ENCODE results near the gene AGK. TPM values are rescaled to one million over a fixed set of nuclear protein-coding genes. Genes with fewer than 3 reads are reported as not detected.

Gene AGK
- total RNA-seq, 1 donor from 2014 or later: 28.6 TPM

DNA sequence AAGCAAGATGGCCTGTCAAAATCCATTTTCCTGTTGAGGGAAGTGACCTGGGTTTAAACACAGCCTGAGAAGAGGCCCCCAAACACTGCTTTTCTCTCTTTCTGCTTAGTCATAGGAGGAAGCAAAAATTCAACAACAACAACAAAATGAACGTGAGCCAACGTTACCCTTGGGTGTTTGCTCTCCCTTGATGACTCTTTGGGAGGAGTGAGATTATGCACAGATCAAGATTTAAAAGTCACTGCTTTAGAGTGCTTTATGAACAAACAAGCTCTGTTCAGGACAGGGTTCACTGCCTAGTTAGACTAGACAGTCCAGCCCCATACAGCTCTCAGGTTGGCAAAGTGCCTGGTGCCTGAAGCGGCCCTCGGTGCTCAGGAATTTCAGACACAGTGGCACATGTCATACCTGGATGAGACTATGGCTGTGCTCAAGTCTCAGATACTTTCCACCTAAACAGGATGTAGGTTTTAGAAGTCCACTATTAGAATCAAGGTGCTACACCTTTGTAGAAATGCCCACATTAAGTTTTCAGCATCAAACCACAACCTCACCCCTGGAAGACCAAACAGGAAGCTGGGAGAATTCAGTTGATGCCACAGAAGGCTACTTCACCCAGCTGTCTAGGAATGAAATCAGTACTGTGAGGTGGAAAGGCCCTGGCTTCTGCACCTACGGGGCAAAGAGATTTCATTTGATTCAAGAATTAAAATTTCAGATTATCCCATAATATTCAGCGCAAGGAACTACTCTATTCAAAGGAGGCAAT, 112.1 kb downstream of the AGK start:
- H3K27ac Mint-ChIP-seq (ENCODE audit: unreplicated experiment): no peak overlapping the region
- no peak for FAIRE-seq
- H3K4me1 Mint-ChIP-seq (ENCODE audit: low read depth, unreplicated experiment): peaks cover 4% of the 10 kb centered on the region

GRCh38 chr7:141664450-141664849, 113.2 kb downstream of the AGK start:
- Histone ChIP-seq H3K27ac (ENCODE audit: low read depth, low read length) (no peak overlapping the region), H3K4me1 (ENCODE audit: insufficient read depth, low read length) (no peaks in the 10 kb centered on the region), H2AFZ (ENCODE audit: low read depth, low read length) (no peak overlapping the region), H3K9me3 (ENCODE audit: insufficient read depth, low read depth, low read length) (no peaks in the 10 kb centered on the region), H3K79me2 (ENCODE audit: insufficient read depth, low read length) (no peaks in the 10 kb centered on the region), H3K9ac (ENCODE audit: low read length) (no peak overlapping the region), H3K4me2 (ENCODE audit: low read length) (no peak overlapping the region), H3K36me3 (ENCODE audit: insufficient read depth, low read length) (peaks cover 5% of the 10 kb centered on the region), H4K20me1 (ENCODE audit: insufficient read depth, low read length) (no peaks in the 10 kb centered on the region), H3K4me3 (ENCODE audit: insufficient read depth, low read depth, low read length) (no peak overlapping the region), H3K27me3 (ENCODE audit: insufficient read depth, low read length) (no peaks in the 10 kb centered on the region)
- DNase-seq (ENCODE audit: low read depth) (no peak), FAIRE-seq (no peak)
- Mint-ChIP-seq H3K4me3 (ENCODE audit: unreplicated experiment) (no peak overlapping the region), H3K27ac (ENCODE audit: unreplicated experiment) (no peak overlapping the region), H3K27me3 (ENCODE audit: low read depth, unreplicated experiment) (no peaks in the 10 kb centered on the region), H3K36me3 (ENCODE audit: low read depth, unreplicated experiment) (peaks cover 35% of the 10 kb centered on the region), H3K9me3 (ENCODE audit: unreplicated experiment) (peaks cover 3% of the 10 kb centered on the region), H3K4me1 (ENCODE audit: low read depth, unreplicated experiment) (peaks cover 4% of the 10 kb centered on the region)
- TF ChIP-seq EZH2 (IDR thresholded peaks at IDR 0.05; ENCODE audit: insufficient read depth, low read length): no peak
- TF ChIP-seq, protein P1, sequence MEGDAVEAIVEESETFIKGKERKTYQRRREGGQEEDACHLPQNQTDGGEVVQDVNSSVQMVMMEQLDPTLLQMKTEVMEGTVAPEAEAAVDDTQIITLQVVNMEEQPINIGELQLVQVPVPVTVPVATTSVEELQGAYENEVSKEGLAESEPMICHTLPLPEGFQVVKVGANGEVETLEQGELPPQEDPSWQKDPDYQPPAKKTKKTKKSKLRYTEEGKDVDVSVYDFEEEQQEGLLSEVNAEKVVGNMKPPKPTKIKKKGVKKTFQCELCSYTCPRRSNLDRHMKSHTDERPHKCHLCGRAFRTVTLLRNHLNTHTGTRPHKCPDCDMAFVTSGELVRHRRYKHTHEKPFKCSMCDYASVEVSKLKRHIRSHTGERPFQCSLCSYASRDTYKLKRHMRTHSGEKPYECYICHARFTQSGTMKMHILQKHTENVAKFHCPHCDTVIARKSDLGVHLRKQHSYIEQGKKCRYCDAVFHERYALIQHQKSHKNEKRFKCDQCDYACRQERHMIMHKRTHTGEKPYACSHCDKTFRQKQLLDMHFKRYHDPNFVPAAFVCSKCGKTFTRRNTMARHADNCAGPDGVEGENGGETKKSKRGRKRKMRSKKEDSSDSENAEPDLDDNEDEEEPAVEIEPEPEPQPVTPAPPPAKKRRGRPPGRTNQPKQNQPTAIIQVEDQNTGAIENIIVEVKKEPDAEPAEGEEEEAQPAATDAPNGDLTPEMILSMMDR (IDR thresholded peaks at IDR 0.05; ENCODE audit: insufficient read depth, low read depth, low read length): no peak

More for the DNA sequence above, 112.1 kb downstream of the AGK start:
- Histone ChIP-seq H3K27me3 (ENCODE audit: insufficient read depth, low read length) (no peaks in the 10 kb centered on the region), H3K9ac (ENCODE audit: low read length) (no peak overlapping the region), H3K4me3 (ENCODE audit: insufficient read depth, low read depth, low read length) (no peak overlapping the region), H3K27ac (ENCODE audit: low read depth, low read length) (no peak overlapping the region), H2AFZ (ENCODE audit: low read depth, low read length) (no peak overlapping the region), H3K36me3 (ENCODE audit: insufficient read depth, low read length) (peaks cover 6% of the 10 kb centered on the region), H3K79me2 (ENCODE audit: insufficient read depth, low read length) (no peaks in the 10 kb centered on the region), H3K4me2 (ENCODE audit: low read length) (no peak overlapping the region), H3K9me3 (ENCODE audit: insufficient read depth, low read depth, low read length) (no peaks in the 10 kb centered on the region), H4K20me1 (ENCODE audit: insufficient read depth, low read length) (no peaks in the 10 kb centered on the region), H3K4me1 (ENCODE audit: insufficient read depth, low read length) (no peaks in the 10 kb centered on the region)
- Mint-ChIP-seq H3K27me3 (ENCODE audit: low read depth, unreplicated experiment) (no peaks in the 10 kb centered on the region), H3K9me3 (ENCODE audit: unreplicated experiment) (peaks cover 3% of the 10 kb centered on the region), H3K4me3 (ENCODE audit: unreplicated experiment) (no peak overlapping the region), H3K36me3 (ENCODE audit: low read depth, unreplicated experiment) (peaks cover 32% of the 10 kb centered on the region)
- DNase-seq (ENCODE audit: low read depth): no peak
- no peak for TF ChIP-seq EZH2 (IDR thresholded peaks at IDR 0.05; ENCODE audit: insufficient read depth, low read length)
- TF ChIP-seq, protein P1 (IDR thresholded peaks at IDR 0.05; ENCODE audit: insufficient read depth, low read depth, low read length): no peak
